HG02973 (cell line): ENCODE results near the gene IPO11.

Source experiments
- ATAC-seq: cut with Tn5 transposase; IDR thresholded peaks from one replicate; pipeline ENCODE4 v1.9.1; 2021; ENCODE audit warnings: moderate library complexity; ENCODE audit not compliant: unreplicated experiment

Gene IPO11

GRCh38 chr5:62432621-62433064 lies 20.1 kb downstream of the IPO11 start:
- ATAC-seq = no peak

GRCh38 chr5:62448528-62448927 lies 36.0 kb downstream of the IPO11 start:
- no peak for ATAC-seq

DNA sequence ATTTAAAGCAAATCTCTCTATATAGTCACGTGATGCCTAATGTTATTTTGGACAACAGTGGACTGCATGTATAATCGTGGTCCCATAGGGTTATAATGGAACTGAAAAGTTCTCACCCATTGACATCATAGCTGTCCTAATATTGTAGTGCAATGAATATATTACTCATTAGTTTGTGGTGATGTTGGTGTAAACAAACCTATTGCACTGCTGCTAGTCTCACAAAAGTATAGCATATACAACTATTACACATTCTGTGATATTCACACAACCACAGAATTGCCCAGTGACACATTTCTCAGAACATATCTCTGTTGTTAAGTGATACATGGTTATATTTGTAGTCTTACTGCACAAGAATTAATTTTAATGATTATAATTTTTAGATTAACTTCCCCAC lies 37.7 kb downstream of the IPO11 start:
- ATAC-seq = no peak

GRCh38 chr5:62457071-62457470 lies 44.5 kb downstream of the IPO11 start:
- no peak for ATAC-seq

GRCh38 chr5:62460578-62460983 lies 48.0 kb downstream of the IPO11 start:
- peak; percentile 86 for ATAC-seq

GRCh38 chr5:62461561-62461960 lies 49.0 kb downstream of the IPO11 start:
- no peak for ATAC-seq

DNA sequence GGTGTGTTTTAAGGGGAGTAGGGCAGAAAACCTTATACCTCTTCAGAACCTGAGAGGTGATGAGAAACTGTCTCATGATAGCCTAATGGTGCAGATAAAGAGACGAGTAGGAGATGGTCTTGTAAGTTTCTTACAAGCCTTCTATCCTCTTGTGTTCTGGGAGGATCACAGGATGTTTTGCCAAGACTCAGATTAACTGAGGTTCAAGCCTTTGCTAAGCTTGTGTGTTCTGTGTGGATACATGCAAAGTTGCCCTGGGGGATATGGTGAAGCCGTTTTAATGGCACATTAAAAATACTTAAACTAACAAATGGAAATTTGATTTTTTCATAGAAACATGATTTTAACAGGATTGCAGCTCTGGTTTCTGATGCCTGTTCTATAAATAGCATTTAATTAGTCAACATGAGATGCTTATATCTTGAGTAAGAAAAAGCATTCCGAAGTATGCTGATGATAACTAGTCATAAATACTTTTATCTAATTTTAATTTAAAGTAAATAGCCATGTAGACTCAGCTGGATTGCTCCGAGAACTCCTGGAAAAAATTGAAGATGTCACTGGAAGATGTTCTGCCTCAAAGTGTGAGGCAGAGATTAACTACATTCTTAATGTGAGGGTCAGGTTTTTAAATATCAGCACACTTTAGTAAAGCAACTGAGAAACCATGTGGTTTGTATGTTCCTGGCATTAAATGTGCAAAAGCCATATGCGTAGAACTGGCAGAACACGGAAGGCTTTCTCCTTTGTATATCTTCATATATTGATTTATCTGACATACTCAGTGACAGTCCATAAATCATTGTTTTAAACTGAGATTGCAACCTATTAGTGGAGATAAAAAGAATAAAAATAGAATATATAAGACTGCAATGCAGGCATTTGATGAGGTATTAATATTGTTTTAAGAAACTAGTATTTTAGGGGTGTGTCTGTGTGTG lies 53.7 kb downstream of the IPO11 start:
- ATAC-seq = no peak

- ATAC-seq = no peak
Measured at GRCh38 chr5:62473209-62473608, 60.6 kb downstream of the IPO11 start.

GRCh38 chr5:62475072-62475471 lies 62.5 kb downstream of the IPO11 start:
- ATAC-seq = no peak

DNA sequence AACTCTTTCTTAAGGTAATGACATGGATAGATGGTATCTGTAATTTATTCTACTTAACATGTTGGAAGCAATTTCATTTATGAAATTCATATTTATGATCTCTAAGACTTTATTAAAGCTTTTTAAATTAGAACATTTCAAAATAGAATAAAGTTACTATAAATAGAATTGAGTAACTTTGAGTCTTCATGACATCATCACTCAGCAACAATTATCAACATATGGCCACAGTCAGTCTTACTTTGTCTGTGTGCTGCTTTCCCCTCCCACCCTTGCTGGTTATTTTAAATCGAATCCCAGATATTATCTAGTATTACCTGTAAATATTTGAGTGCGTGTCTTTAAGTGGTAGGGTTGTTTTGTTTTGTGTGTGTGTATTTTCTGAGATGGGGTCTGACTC lies 65.2 kb downstream of the IPO11 start:
- ATAC-seq = no peak

DNA sequence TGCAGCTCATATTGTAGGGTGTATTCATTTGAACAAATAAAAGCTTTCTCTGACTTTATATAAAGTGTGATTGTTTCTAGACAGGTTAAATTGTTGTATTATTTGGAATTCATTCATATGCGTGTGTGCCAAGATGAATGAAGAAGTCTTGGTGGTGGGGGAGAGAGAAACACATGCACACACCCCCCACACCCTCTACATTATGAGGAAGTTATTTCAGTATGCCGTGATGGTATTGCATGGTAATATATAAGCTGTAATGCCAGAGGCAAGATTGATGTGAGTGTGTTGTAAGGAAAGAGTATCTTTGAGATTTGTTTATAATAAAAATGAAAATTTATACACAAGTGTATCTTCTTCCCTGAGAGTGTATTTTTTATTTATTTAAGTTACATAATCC lies 71.0 kb downstream of the IPO11 start:
- no peak for ATAC-seq

GRCh38 chr5:62486672-62487071 lies 74.1 kb downstream of the IPO11 start:
- ATAC-seq = no peak

DNA sequence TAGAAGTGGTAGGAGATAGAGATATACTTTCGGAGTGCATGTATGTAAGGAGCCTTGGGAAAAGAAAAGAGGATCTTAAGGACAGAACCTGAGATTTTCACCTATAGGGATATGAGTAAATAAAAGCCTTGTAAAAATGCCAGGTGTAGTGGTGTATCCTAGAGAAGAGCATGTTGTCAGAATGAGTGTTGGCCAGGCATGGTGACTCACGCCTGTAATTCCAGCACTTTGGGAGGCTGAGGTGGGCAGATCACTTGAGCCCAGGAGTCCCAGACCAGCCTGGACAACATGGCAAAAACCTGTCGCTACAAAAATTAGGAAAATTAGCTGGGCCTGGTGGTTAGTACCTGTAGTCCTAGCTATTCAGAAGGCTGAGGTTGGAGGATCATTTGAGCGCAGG lies 76.0 kb downstream of the IPO11 start:
- ATAC-seq = no peak

GRCh38 chr5:62489471-62489870 lies 76.9 kb downstream of the IPO11 start:
- no peak for ATAC-seq

DNA sequence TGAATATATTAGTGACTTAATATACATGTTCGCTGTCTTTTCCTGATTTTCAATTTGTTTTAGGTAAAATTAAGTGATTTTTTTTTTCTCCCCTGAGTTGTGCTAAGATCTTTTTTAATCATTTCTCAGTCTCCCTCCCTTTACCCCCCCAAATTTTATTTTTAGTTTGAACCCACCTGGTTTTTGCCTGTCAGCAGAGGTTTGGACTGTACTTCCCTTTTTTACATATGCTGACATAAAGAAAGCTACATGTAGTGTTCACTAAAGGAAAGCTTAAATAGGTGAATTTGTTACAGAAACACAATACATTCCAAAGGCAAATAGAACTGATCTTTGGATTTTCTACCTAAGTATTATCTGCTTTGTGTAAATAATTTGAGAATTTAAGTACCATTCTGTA lies 82.2 kb downstream of the IPO11 start:
- no peak for ATAC-seq

DNA sequence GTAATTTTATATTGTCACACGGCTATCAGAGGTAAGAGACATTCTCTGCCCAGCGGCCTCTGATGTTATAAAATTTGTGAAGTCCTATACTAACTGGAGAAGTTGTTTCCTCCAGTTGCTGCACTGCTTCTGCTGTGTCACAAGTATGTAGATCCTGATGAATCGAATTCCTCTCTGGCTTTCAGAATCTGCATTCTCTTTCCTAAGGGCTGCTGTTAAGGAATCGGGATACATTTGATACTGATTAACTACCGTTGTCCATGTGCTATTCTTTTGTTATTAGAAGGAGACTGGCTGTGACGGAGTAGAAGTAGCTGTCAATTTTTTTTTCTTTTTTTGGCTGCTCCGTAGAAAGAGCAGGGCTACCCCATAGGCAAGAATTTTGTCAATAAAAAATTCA lies 84.3 kb downstream of the IPO11 start:
- ATAC-seq = no peak

- ATAC-seq = no peak
Measured at GRCh38 chr5:62498961-62499360, 86.4 kb downstream of the IPO11 start.

- ATAC-seq = no peak
Measured at GRCh38 chr5:62499756-62500155, 87.2 kb downstream of the IPO11 start.

- ATAC-seq = no peak
Measured at GRCh38 chr5:62502456-62503101, 90.0 kb downstream of the IPO11 start.

- ATAC-seq = no peak
Measured at GRCh38 chr5:62504129-62504528, 91.6 kb downstream of the IPO11 start.

GRCh38 chr5:62506659-62507460 lies 94.3 kb downstream of the IPO11 start:
- ATAC-seq = no peak
